HG02884 (cell line): ENCODE data around the gene VPS54.
"Not testable (repeated sequence)": the region's sequence is repeated elsewhere in the genome, so short reads cannot be mapped to it uniquely, and the experiment has no call there.

Source experiments
- ATAC-seq: cut with Tn5 transposase; IDR thresholded peaks from one replicate; pipeline ENCODE4 v1.9.1; 2021; ENCODE audit warnings: mild to moderate bottlenecking, moderate library complexity; ENCODE audit not compliant: unreplicated experiment

The VPS54 gene

GRCh38 chr2:64023485-64024258 lies 4.4 kb upstream of the VPS54 start:
- ATAC-seq: no peak

- ATAC-seq: no peak
These were observed 2.4 kb upstream of the VPS54 start for GRCh38 chr2:64021578-64021977.

DNA sequence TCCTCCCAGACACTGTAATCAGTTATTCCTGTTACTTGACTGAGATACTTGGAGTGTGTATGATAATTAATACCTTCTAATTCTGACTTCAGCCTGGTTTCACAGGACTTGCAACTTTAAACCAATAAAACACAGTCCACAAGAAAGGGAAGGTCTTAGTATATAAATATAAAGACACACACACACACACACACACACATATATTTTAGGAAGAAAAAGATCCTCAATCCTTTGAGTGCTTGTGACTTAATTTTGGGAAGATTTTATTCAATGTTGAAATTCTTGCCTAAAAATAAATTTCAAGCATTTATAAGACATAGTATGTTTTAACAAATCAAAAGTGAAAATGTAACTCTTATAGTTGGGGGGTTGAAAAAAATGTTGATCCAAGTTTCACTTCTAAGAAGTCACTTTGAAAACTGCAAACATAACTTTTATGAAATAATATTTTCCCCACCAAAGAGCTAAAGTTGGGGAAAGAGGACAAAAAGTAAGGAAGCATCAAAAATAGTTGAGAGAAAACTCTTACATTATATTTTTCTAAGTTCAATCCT lies 824 bp upstream of the VPS54 start:
- no peak for ATAC-seq

GRCh38 chr2:64018701-64019082 lies 536 bp downstream of the VPS54 start:
- peak; percentile 49 for ATAC-seq

DNA sequence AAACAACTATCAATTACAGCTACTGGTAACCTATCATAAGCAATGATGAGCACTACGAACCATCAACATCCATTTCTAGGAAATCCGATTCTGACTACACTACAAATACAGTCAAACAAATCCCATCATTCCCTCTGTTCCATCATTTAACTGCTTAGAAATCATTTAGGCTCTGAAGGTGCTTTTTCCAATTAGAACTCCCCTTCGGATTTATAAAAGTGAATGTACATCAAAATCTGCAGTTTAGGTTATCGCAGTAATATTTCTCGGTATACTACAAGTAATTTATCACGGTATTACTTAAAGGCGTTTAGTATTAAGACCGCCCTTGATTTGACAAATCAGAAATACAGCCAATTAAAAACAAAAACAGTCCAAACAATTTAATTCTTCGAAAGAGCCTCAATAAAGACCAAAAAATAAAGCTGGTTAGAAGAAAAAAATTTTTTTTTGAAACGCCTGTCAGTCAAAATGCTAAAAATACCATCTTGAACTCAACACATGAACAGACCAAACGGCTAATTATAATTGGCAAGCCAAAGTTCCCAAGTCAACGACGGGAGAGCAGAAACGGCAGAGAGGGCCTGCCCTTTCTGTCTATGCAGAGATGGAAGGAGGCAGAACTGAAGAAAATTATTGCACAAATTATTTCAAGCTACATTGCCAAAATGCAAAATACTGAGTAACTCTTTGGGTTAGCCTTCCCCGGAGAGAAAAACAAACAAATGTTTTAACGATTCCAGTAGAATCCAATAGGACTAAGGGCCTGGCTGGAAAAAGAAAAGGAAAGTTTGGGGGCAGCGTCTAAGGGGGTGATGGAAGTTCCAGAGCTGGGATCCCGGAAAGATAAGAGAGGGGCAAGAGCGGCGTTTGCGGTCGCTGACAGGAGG lies 1.2 kb downstream of the VPS54 start:
- no peak for ATAC-seq

- ATAC-seq: no peak
These were observed 3.3 kb downstream of the VPS54 start for GRCh38 chr2:64015898-64016297.

DNA sequence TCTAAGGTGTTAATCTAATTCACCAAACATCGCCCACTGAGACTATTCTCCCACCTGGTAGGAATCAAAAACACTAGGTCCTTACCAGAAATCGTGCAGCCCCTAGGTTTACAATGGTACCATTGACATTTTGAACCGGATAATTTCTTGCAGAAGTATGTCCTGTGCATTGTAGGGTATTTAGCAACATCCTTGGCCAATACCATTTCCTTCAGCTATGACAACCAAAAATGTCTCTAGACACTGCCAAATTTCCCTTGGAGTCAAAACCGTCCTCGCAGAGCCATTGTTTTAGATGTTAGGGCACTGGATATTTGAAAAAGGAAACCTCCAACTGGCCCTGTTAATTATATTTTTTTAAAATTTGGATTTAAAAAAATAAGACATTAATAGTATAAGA lies 3.8 kb downstream of the VPS54 start:
- no peak for ATAC-seq

DNA sequence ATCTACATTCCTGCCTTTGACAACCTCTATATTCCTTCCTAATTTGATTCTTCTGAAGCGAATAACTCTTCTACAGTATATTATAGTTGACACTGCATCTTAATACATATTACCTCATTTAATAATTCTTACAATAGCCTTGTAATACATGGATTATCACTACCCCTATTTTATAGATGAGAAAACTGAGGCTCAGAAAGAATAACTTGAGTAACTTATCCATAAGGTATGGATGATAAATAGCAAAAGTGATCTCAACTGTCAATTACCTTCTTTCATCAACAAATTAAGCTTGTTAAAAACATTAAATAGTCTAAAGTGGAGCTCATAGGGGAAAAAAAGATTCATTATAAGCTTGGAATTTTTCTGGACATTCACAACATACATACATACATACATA lies 4.6 kb downstream of the VPS54 start:
- no peak for ATAC-seq

DNA sequence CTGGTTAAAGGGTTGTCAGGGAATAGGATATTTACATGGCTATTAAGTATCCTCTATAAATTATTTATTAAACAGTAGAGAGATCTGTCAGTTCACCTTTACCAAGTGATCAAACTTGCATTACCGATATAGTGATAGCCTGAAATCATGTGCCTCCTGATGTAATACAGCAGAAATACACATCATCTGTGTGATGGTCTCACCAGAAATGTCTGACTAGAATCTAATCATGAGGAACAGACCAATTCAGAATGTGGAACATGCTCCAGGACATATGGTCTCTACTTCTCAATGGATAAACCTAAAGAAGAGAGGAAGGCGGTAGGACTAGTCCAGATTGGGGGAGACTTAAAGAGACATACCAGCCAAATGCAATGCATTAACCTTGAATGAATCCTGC lies 6.2 kb downstream of the VPS54 start:
- ATAC-seq: no peak

DNA sequence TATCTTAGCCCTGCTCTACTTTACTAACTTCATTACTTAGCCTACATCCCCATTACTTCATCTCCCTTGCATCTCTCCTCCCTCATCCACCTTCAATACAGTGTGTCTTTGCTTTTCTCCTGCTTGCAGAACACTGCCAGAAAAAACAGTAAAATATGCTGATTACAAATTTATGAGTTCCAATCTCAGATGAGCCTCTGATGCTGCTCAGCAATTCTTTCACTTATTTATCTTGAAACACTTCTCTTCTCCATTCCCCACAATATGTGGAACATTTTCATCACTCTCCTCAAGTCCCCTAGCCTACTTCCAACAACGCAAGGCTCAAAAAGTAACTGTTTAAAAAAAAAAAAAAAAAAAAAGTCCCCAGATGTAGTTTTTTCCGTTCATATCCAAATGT lies 7.1 kb downstream of the VPS54 start:
- no peak for ATAC-seq

DNA sequence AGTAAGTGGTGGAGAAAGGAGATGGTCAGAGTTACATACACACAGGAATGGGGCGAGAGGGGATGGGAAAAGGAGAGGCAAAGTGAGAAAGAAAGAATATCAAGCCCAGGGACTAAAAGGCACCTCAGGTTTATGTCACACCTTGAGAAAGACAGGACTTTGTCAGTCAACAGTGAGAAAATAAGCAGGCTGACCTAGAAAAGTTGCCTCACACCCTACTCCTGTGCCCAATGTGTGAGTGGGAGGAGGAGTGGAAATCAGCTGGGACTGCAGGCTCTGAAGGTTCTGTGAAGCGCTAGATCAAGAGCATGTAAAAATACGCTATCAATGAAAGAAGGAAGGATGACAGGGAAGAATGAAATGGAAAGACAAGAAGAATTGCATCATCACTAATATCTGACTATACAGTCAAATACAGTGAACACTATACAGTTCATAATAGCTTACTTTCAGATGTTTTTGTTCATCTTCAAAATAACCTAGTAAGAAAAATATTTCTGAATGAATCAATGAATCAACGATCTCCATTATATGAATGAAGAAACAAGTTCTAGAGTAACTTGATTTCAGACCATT lies 10.7 kb downstream of the VPS54 start:
- ATAC-seq: no peak

GRCh38 chr2:64007924-64008323 lies 11.3 kb downstream of the VPS54 start:
- ATAC-seq: no peak

DNA sequence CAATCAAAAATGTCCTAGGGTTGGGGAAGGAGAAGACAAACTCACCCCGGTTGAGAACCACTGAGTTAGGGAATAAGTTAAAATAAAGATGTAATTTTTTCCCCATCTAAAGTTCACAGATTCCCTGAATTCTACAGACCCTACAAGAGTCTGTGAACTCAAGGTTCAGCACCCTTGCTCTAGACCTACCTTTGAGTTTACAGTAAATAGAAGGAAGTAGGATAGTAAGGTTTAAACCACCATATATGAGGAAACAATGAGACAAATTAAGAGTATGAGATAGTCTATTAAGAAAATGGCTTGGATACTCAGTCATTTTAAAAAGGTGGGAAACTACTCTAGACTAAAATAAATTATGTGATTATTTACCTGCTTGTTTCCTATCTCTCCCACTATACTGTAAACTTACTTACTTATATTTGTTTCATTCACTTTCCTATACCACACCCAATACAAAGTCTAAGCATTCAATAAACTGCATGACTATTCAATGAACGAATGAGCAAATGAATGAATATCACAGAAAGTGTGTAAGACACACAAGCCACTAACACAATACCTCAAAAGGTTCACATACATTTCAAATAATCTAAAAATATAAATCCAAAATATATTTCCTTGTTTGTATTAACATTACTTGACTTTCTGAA lies 13.4 kb downstream of the VPS54 start:
- no peak for ATAC-seq

DNA sequence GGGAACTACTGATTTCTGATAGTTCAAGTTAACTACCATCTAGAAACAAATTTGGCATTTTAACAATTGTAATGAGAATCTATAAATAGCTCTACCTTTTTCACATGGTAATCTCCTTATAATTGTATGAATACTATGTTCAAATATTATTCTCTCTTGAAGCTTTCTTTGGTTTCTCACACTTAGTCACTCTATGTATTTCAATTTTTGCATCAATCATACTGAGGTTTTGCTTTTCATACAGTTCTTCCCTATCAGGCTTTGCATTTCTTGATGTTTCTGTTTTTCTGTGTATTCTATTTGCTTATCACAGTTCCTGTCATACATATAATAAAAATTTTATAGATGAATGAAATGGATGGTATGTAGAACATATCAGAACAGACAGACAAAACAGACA lies 16.0 kb downstream of the VPS54 start:
- ATAC-seq: no peak

DNA sequence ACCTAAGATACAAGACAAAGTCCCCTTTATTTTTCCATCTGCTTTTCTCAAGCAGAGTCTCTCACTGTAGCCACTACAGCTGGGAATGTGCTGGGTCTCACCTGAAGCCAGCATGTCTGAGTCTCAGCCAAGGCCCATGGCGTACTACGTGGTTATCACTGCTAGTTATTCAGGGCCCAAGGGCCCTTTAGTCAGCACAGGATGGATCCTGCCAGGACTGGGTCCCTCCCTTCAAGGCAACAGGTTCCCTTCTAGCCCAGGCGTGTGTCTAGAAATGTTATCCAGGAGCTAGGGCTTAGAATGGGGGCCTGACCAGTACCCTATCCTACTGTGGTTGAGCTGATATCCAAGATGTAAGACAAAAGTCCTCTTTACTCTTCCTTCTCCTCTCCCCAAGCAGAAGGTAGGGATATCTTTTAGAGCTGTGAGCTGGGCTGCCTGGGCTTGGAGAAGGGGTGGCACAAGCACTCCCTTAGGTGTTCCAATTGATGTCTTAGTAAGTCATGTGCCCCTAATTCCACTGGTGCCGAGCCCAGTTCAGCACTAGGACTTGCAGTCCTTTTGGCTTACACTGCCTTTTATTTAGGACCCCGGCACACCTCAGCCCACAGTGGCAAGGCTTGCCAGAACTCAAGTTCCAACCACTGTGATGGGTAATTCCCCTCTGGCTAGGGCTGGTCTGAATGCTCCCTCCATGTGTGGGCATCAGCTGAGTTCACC lies 17.7 kb downstream of the VPS54 start:
- ATAC-seq: no peak

DNA sequence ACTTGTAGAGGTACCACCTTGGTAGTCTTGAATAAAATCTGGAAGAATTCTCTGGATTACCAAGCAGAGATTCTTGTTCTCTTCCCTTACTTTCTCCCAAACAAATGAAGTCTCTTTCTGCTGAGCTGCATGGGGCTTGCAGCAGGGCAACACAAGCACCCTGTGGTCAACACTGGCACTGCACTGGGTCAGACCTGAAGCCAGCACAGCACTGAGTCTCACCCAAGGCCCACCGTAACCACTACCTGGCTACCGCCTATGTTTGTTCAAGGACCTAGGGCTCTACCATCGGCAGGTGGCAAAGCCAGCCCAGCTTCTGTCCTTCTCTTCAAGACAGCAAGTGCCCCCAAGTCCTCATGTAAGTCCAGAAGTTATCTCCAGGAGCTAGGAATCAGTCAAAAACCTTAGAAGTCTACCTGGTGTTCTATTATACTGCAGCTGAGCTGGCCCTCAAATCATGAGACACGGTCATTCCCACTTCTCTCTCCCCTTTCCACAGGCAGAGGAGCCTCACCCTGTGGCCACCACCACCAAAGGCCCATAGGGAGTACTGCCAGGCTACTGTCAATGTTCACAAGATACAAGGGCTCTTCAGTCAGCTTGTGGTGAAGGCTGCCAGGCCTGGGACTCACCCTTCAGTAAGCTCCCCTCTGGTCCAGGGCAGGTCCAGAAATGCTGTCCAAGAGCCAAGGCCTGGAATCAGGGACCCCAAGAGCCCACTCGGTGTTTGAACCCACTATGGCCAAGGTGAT lies 18.4 kb downstream of the VPS54 start:
- no peak for ATAC-seq

GRCh38 chr2:63999049-63999448 lies 20.2 kb downstream of the VPS54 start:
- ATAC-seq: no peak

GRCh38 chr2:63996582-63997198 lies 22.5 kb downstream of the VPS54 start:
- not testable (repeated sequence) for ATAC-seq
